Skeletal muscle cell (primary cell): ENCODE measurements around the gene LTBP1.

Source experiments
- DNase-seq: peaks from one replicate; pipeline ENCODE4 v3.0.0-alpha.2; 2010; ENCODE audit warnings: low read depth
- H3K4me3 ChIP-seq: 2 replicates; pipeline ENCODE4 v1.5.1; 2011; ENCODE audit warnings: low read depth, mild to moderate bottlenecking, control low read depth, low read length, moderate library complexity

LTBP1 gene

DNA sequence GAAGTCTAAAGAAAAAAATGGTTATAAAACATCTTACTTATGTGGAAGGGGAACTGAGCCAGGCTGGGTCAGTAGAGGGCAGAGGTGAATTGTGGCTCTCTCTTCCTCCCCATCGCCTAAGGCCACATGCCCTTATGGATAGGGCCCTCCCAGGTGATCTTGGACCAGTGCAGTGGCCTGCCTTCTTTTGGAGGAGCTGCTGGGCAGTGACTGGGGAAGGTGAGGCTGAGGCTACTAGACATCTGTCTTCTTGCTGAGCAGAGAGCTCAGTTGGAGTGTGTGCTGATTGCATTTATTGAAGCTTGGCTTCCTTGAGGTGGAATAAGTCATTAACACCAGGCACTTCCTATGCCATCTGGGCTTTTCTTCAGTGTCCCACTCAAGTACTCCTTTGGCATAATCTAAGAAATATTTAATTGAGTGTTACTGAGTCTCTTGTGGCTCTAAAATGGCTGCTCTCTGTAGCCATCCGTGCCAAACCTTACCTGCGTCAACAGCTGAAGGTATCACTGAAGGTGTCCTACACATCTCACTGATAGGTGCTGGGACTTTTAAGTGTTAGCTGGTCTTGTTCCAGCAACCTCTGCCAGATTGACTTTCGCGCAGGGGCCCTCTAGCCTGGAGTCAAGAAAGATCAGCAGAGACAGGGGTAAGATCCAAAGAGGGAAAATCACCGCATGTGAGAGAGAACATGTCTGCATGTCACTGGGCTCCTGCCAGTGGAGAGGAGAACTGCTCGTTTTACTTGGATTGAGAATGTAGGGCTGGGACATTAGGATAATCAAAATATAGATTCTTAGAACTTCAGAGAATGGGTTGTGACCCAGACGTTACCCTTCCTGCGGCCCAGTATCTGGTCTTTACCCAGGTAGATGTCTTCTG, 256.1 kb downstream of the LTBP1 start:
- H3K4me3 ChIP-seq = no peak overlapping the region
- DNase-seq = no peak

DNA sequence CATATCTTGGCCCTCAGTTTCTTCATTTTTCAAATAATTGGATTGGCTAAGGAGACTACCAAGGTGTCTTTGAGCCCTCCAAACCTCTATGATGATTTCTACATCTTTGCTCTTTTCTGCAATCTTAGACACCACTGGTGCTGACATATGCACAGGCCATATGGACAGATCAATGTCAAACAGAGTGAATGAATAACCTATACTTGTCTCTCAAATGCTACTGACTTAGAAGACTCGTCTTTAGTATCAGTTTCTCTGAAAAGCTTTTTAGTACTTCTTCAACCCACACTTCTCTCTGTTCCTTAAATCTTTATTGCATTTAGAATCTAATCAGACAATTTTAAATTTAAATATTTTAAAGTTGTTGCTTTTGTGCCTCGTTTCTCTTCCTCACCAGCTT, 258.2 kb downstream of the LTBP1 start:
- no peak for DNase-seq
- H3K4me3 ChIP-seq = no peak overlapping the region

DNA sequence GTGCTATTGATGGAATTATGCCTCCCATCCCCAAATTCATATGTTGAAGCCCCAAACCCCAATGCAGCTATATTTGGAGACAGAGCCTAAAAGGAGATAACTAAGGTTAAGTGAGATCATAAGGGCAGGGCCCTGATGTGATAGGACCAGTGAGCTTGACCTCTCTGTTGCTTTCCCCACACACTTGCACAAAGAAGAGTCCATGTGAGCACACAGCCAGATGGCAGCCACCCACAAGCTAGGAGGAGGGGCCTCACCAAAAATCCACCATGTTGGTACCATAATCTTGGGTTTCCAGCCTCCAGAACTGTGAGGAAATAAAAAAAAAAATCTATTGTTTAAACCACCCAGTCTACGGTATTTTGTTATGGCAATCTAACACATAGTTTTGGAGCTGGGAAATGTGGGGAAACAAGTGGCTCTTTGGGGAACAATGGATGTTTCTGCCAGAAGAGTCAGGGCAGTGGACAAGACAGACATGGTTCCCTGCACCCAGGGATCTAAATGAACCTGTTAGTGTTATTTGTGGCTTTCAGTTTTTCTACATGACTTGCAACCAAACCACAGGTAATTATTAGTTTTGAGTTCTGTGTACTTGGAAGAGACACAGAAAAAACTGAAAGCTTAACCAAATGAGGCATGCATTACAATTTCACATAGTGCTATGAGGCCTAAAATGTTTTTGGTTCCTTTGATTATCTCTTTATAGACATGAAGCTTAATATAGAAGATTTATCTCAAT, 259.1 kb downstream of the LTBP1 start:
- H3K4me3 ChIP-seq = no peak overlapping the region
- no peak for DNase-seq

DNA sequence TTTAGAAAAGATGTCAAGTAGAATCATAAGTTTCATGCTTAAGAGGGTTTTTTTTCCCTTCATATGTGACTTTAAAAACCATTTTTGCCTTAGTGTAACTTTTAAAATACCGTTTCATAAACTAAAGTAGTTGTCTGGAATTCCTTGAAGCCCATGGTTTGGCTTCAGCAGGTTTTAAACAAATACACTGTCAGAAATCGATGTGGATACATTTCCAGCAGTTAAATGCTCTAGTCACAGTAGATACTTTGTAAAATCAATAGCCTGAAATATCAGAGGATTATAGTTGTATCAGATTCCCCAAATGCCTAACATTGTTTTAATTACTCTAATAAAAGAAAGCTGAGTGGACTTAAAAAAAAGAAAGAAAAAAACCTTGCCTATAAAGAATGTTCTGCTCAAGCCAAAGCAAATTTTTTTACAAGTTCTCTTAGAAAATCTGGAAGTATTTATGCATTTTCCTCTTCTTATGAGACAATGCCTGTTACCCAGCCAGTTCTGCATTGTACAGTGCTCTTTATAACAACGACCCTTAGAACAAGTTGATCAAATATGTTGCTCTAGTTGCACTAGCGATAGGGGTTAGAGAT, 260.5 kb downstream of the LTBP1 start:
- no peak overlapping the region for H3K4me3 ChIP-seq
- no peak for DNase-seq

DNA sequence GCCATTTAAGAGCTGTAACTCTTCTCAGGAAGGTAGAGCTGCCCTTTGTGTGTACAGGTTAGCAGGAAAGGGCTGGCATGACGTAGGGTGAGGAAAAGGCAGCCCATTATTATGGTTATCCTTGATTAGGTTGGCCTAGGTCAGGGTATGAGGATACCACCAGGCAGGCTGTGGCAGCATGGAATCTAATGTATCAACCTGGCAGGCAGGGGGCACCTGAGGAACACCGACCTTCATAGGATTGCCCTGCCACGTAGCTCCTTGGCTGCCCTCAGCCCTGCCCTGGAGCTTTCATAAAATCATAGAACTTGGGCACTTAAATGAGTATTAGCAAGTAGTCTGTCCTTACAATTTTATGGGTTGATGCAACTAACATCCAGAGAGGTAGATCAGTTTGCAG, 261.6 kb downstream of the LTBP1 start:
- no peak for DNase-seq
- H3K4me3 ChIP-seq = no peak overlapping the region

DNA sequence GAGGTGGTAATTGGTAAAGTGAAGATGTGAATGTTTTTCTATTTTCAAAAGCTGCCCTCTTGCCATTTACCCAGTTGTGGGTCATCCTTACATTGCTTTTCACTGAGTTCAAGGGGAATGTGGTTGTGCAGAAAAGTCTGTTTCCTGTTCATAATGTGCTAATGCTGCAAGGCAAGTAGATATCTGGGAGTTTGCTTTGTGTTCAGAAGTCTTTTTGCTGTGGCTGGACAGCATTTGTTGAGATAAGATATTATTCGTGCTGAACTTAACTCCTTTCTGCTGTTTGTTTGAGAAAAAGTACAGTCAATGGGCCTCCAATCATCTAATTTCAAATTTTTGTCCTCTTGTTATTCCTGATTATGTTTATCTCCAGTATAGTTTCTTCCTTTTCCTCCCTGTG, 263.2 kb downstream of the LTBP1 start:
- H3K4me3 ChIP-seq = no peak overlapping the region
- peak; percentile 29 for DNase-seq

DNA sequence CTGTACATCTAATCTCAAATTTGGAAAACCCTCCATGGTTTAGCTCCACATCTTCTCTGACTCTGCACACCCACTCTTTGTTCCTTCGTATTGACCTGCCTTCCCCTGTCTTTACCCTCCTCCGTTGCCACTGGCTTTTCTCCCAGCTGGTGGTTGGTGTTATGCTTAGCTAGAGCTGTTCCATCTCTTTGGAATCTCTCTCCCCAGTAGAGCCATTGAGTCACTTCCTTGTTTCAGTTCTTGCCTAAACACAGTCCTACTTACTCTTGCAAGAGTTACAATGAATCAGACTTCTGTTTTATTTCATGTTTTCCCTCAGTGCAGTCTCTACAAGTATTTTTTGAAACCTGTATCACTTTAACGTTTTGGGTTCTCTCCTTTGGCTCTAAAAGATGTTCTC, 263.9 kb downstream of the LTBP1 start:
- DNase-seq = peak; percentile 97
- H3K4me3 ChIP-seq = no peak overlapping the region

DNA sequence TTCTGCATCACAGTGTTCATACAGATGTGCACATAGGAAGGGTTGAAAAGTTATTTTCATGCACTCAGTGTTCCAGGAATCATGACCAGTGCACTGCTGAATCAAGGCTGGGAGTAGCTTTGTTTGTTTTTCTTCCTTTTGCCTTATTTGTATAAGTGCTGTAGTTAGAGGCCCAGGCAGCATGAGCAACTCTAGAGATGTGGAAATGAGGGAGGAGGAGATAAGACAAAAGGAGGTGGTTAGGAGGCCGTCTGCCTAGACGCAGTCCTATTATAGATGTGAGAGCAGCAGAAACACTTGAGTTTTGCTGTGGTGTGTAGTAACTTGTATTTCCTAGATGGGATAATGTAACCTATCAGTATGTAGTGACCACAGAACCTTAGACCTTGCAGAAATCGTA, 265.4 kb downstream of the LTBP1 start:
- peak; percentile 94 for DNase-seq
- H3K4me3 ChIP-seq = no peak overlapping the region

DNA sequence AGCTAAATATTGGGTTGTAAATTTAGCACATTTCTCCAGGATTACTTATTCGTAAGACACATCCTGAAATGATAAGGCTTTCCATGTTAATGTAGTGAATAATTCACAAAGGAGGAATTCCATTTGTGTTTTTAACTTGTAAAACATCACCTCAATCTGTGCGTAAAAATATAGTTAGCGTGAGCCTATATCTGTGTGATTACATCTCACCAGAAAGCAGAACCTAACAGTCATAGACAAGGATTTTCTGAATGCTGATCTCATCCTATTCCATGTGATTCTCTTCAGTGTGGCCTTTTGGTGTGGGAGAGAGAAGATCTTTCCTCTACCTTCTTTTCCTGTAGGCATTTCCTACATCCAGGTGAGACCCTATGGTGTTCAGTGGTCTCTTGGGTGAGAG, 266.5 kb downstream of the LTBP1 start:
- DNase-seq = no peak
- H3K4me3 ChIP-seq = no peak overlapping the region

DNA sequence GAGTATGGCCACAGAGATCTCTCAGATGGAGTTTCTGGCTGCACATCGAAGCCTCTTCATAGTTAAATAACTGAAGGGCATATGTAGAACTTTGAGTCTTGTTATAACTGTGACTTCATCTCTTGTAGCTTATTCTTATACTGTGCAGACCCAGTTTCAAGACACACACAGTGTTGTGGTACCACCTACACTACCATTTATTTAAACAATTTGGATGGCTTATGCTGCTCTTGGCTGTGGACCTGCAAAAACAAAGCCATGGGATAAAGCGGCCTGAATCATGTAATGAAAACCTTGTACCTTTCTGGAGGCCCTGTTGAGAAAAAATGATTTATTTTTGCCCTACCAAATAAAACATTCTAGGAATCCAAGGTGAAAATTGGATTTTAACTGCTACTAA, 266.9 kb downstream of the LTBP1 start:
- no peak for DNase-seq
- H3K4me3 ChIP-seq = no peak overlapping the region

DNA sequence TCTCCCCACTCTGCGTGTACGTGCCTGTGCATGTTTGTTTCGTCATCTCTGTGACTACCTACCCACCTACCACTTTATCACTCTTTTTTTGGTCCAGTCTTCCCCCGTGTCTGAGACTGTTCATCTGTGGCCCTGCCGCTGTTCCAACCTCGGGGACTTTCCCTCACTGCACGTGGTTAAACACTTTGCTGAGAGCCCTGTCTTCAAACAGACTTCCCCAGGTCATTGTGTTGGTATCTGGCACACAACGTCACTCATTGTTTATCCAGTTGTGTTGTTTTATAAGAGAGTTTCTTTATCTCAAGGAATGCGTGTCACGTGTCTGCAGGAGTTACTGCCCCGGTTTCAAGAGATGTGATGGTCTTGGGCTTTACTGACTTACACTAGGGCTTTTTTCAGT, 267.7 kb downstream of the LTBP1 start:
- H3K4me3 ChIP-seq = no peak overlapping the region
- no peak for DNase-seq

DNA sequence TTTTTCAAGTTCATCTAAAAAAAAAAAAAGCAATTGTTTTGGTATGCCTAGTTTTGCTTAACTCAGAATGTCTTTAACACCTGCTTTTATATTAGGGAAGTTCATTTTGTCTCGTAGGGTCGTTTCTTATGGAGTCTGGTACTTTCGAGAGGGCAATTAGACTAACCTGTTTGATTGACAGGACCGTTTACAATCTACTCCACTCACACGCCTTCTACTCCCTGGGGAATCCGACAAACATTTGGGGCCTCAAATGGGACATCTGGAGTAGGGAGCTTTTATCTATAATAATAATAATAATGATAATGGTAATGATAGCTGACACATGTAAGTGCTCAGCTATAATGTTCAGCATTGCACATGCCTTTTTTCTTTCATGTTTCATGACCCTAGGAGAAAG, 268.1 kb downstream of the LTBP1 start:
- no peak for DNase-seq
- no peak overlapping the region for H3K4me3 ChIP-seq

DNA sequence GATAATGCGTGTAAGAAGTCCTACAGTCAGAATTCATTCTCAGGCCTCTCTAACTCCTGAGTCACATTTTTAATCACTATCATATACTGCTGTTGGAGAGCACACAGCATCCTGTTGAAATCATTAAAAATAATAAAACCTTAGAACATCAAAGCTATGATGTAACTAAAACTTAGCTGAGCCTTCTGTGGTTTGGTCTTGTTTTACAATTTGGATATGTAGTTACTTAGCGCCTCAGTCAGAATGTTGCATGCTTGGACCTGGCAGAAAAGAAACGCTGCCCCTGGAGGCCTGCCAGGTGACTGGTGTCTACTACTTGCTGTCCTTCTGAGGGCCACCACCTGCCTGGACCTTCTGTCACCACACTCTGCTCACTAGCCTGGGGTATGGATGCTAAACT, 268.5 kb downstream of the LTBP1 start:
- peak; percentile 85 for DNase-seq
- no peak overlapping the region for H3K4me3 ChIP-seq

DNA sequence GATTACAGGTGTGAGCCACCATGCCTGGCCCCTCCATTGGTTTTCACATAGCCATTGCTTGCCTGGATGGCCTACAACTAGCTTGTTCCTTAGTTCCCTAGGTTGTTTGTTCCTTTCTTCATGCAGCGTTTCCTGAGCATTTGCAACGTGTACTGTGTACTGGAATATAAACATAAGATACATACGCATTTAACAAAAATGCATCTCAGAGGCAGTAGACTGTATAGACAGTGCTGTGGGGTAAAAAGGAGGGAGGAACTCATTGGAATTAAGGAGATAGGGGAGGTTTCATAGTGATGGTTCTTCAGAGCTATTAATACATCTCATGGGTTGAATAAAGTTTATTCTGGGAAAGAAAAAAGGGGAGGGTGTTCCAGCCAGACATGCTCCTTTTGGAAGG, 269.2 kb downstream of the LTBP1 start:
- DNase-seq = no peak
- H3K4me3 ChIP-seq = no peak overlapping the region

DNA sequence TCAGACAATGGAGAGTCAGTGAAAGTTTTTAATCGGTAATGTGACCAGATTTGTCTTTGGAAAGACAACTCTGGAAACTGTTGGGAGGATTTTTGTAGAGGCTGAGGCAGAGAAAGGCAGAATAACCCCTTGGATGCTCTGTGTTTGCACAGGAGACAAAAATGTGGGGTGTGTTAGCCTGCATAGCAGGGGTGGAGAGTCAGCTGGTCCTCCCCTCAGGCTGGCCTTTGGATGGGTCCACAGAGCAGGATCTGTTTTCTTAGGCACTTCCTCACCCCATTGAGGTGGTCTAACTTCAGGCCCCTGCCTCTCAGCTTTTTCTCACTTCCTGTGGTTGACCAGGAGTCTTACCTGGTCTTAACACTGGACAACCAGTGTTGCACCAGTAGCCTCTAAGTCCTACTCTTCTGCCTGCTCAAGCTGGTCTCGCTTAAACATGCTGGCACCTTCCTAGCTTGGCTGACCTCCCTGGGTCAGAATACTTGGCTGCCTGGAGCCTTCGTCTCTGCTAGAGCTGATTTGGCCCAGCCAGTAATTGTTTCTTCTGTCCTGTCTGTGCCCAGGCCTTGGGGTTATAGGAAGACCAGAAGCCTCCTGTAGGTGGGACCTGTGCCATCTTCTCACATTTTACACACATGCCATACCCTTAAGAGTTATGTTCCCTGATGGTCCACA, 269.9 kb downstream of the LTBP1 start:
- no peak for DNase-seq
- H3K4me3 ChIP-seq = no peak overlapping the region

DNA sequence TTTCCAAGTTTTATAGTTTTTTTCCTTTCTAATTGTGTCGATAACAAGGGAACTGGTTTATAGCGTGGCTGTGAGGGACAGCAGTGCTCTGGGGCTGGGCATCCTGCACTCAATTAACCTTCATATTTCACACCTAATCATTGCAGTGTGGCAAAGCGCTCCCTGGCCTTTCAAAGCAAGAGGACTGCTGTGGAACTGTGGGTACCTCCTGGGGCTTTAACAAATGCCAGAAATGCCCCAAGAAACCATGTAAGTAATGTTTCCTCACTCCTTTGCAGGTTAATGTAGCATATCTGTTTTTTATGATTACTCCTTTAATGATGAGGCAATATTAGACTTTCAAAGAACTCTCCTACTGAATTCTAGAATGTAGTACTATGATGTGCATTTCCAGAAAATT, 270.7 kb downstream of the LTBP1 start:
- no peak for DNase-seq
- H3K4me3 ChIP-seq = no peak overlapping the region

DNA sequence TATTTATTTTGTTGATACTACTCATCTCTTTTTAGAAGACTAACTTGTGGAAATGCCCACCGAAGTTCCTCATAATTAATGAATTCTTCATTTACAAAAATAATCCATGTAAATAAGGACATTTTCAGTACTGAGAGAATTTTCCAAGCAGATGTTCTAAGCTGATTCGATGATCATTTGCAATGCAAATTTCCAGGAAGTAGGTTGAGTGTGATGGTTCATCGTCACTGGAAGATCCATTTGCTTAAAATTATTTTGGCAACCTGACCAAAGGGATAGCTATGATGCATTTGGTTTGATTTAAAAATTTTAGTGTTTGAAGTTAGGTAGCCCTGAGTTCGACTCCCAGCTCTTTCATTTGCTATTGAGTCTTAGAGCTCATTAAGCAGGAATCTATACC, 272.4 kb downstream of the LTBP1 start:
- no peak overlapping the region for H3K4me3 ChIP-seq
- no peak for DNase-seq

DNA sequence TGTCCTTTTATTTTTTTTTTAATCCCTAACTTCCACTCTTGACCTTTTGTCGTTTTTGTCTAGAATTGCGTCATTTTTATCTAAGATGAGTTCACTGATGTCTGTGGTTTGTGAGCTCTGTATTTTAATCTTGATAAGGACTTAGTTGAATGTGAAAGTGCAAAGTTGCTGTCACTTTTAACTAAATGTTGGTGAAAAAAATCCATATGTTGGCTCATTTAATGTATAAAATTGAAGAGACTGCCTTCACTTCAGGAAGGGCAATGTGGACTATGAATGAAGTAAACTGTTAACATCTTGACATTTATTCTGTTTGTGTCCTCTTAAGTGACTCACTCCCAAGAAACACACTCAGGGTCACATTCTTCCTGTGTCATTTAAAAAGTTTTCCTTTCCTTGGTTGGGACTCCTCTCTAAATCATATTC, 273.1 kb downstream of the LTBP1 start:
- DNase-seq = no peak
- no peak overlapping the region for H3K4me3 ChIP-seq

DNA sequence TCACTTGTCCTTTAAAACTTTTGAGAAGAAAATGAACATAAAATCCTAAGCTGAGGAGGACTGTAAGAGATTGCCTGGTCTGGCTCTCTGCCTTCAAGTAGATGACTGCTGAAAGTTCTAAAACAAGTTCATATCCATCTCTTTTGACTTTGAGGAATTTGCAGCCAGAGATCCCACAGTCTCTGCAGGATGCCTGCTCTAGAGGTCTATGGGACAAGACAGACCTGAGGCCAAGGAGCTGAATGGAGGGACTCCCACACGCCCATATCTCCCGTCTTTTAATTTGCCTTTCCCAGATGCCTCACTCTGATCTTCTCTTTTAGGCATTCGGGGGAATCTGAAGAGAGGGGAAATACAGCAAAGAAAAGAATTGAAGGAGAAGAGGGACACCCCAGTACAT, 273.8 kb downstream of the LTBP1 start:
- DNase-seq = no peak
- no peak overlapping the region for H3K4me3 ChIP-seq
